ENCODE results near the gene GARNL3. TPM values are rescaled to one million over a fixed set of nuclear protein-coding genes. Genes with fewer than 3 reads are reported as not detected.

GARNL3 gene
- total and polyA plus RNA-seq, 8 donors = 2.3 to 7.1 (median 3.4) TPM

GRCh38 chr9:127229691-127230417, 34.7 kb upstream of the GARNL3 start:
- H3K4me1 ChIP-seq = no peaks in the 10 kb centered on the region
- FAIRE-seq (no peak), ATAC-seq (no peak), DNase-seq (no peak)
- TF ChIP-seq CTCF (IDR thresholded peaks at IDR 0.05) = no peak
- intact Hi-C loops (cut with DNase I) = loop anchor here in 1 of 3 donors (10.0 kb wide), 1 partner anchor 115 kb away; no protein-coding TSS in a partner anchor
- H3K36me3 ChIP-seq = no peaks in the 10 kb centered on the region
- H3K27ac ChIP-seq = no peak overlapping the region
- H3K27me3 ChIP-seq = no peaks in the 10 kb centered on the region
- H3K4me3 ChIP-seq = no peak overlapping the region
- 89 to 95% methylated on average over 4 of the region's 4 CpGs for WGBS, 2 donors
- H3K9me3 ChIP-seq = no peaks in the 10 kb centered on the region

- 78 to 82% methylated on average over 3 of the region's 3 CpGs for WGBS, 2 donors
These were observed 32.9 kb upstream of the GARNL3 start for GRCh38 chr9:127231666-127232065.

GRCh38 chr9:127232833-127233549, 31.6 kb upstream of the GARNL3 start:
- no peak for TF ChIP-seq CTCF (IDR thresholded peaks at IDR 0.05)
- Histone ChIP-seq H3K9me3 (no peaks in the 10 kb centered on the region), H3K4me1 (no peaks in the 10 kb centered on the region), H3K27me3 (no peaks in the 10 kb centered on the region), H3K27ac (no peak overlapping the region), H3K36me3 (no peaks in the 10 kb centered on the region), H3K4me3 (no peak overlapping the region)
- ATAC-seq = no peak
- no peak for FAIRE-seq
- intact Hi-C loops (cut with DNase I) = loop anchor here in 1 of 3 donors (10.0 kb wide), 1 partner anchor 112 kb away; no protein-coding TSS in a partner anchor
- no peak for DNase-seq
- 80 to 86% methylated on average over 4 of the region's 4 CpGs for WGBS, 2 donors

More at GRCh38 chr9:127231666-127232065, 32.9 kb upstream of the GARNL3 start:
- no peaks in the 10 kb centered on the region for H3K36me3 ChIP-seq
- no peak overlapping the region for H3K4me3 ChIP-seq
- H3K9me3 ChIP-seq = no peaks in the 10 kb centered on the region
- FAIRE-seq = no peak
- intact Hi-C loops (cut with DNase I) = loop anchor here in 1 of 3 donors (10.0 kb wide), 1 partner anchor 113 kb away; no protein-coding TSS in a partner anchor
- H3K4me1 ChIP-seq = no peaks in the 10 kb centered on the region
- TF ChIP-seq CTCF (IDR thresholded peaks at IDR 0.05) = no peak
- no peaks in the 10 kb centered on the region for H3K27me3 ChIP-seq
- DNase-seq = no peak
- ATAC-seq = no peak
- no peak overlapping the region for H3K27ac ChIP-seq

DNA sequence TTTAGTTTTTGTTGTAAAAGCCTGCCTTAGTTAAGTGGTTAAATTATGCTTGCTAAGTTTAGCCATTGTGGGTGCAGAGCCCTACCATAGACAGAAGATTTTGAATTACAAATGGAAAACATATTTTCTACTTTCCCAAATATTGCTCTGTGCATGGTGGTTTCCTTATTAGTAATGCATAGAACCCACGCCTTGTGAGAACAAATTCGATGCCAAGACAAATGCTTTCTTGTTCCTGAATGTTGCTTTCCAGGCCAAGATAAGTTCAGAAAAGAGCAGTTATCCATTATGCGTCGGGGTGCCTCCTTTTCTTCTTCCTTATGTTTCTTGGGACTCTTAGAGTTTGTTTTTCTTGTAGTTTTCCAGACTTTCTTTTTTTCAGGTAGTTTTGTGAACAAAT, 31.0 kb upstream of the GARNL3 start:
- Histone ChIP-seq H3K27ac (no peak overlapping the region), H3K4me1 (no peaks in the 10 kb centered on the region), H3K9me3 (no peaks in the 10 kb centered on the region), H3K36me3 (no peaks in the 10 kb centered on the region), H3K27me3 (no peaks in the 10 kb centered on the region), H3K4me3 (no peak overlapping the region)
- 75 to 78% methylated on average over 4 of the region's 4 CpGs for WGBS, 2 donors
- no peak for FAIRE-seq
- intact Hi-C loops (cut with DNase I) = loop anchor here in 1 of 3 donors (10.0 kb wide), 1 partner anchor 111 kb away; no protein-coding TSS in a partner anchor
- no peak for DNase-seq
- ATAC-seq = no peak
- no peak for TF ChIP-seq CTCF (IDR thresholded peaks at IDR 0.05)

All from pancreas (tissue), 10 donors.